HL-60 (cell line): ENCODE data around the gene ENPP7.

Experiments used
- POLR2AphosphoS5 ChIP-seq: IDR thresholded peaks from 2 replicates; pipeline ENCODE4 v1.6.1; 2012; ENCODE audit warnings: low read depth
- TF ChIP-seq, protein P1 (sequence below): IDR thresholded peaks from one replicate; pipeline ENCODE4 v1.5.1; 2011; ENCODE audit warnings: low read length, control low read depth, inconsistent platforms; ENCODE audit not compliant: insufficient read depth
- TF ChIP-seq, protein P2 (sequence below): IDR thresholded peaks from 2 replicates; pipeline ENCODE4 v1.6.1; 2012; ENCODE audit warnings: low read depth; ENCODE audit not compliant: insufficient replicate concordance

DNA sequence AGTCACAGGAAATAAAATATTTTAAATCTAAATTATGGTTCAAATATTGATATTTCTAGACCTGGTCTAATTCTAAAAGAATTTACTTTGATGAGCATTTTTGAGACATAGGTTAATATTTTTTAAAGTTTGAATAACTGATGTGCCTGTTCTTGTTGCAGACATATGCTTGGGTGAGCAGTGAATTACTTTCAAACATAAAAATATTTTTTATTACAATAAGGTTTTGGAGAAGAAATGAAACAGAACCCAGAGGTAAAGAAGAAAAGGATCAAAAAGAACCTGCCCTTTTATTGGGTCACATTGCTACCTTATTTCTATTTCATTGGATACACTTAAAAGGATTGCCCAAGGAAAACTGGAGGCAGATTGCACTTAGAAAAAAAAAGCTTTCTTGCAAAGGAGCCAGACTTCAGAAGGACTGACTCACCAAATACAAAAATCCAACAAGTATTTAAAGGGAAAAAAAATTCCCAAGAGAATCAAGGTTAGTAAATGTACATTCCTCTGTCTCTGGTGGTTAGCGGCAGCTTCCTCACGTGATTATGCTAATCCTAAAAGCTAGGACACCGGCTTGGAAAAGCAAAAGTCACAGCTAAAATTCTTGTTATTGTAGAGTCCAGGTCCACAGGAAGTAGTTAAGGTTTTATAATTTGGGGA lies 18.5 kb downstream of the ENPP7 start:
- TF ChIP-seq, protein P1, sequence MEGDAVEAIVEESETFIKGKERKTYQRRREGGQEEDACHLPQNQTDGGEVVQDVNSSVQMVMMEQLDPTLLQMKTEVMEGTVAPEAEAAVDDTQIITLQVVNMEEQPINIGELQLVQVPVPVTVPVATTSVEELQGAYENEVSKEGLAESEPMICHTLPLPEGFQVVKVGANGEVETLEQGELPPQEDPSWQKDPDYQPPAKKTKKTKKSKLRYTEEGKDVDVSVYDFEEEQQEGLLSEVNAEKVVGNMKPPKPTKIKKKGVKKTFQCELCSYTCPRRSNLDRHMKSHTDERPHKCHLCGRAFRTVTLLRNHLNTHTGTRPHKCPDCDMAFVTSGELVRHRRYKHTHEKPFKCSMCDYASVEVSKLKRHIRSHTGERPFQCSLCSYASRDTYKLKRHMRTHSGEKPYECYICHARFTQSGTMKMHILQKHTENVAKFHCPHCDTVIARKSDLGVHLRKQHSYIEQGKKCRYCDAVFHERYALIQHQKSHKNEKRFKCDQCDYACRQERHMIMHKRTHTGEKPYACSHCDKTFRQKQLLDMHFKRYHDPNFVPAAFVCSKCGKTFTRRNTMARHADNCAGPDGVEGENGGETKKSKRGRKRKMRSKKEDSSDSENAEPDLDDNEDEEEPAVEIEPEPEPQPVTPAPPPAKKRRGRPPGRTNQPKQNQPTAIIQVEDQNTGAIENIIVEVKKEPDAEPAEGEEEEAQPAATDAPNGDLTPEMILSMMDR: no peak
- TF ChIP-seq POLR2AphosphoS5: no peak
- TF ChIP-seq, protein P2, sequence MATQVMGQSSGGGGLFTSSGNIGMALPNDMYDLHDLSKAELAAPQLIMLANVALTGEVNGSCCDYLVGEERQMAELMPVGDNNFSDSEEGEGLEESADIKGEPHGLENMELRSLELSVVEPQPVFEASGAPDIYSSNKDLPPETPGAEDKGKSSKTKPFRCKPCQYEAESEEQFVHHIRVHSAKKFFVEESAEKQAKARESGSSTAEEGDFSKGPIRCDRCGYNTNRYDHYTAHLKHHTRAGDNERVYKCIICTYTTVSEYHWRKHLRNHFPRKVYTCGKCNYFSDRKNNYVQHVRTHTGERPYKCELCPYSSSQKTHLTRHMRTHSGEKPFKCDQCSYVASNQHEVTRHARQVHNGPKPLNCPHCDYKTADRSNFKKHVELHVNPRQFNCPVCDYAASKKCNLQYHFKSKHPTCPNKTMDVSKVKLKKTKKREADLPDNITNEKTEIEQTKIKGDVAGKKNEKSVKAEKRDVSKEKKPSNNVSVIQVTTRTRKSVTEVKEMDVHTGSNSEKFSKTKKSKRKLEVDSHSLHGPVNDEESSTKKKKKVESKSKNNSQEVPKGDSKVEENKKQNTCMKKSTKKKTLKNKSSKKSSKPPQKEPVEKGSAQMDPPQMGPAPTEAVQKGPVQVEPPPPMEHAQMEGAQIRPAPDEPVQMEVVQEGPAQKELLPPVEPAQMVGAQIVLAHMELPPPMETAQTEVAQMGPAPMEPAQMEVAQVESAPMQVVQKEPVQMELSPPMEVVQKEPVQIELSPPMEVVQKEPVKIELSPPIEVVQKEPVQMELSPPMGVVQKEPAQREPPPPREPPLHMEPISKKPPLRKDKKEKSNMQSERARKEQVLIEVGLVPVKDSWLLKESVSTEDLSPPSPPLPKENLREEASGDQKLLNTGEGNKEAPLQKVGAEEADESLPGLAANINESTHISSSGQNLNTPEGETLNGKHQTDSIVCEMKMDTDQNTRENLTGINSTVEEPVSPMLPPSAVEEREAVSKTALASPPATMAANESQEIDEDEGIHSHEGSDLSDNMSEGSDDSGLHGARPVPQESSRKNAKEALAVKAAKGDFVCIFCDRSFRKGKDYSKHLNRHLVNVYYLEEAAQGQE: no peak
